Endothelial cell of umbilical vein (primary cell): ENCODE results near the gene AQP2. TPM values are rescaled to one million over a fixed set of nuclear protein-coding genes. Genes with fewer than 3 reads are reported as not detected.

ENCODE experiments used
- BruUV-seq: library from RNA; stranded (reverse); fragments of 400-500 nt; replicated peaks from 2 replicates; lab custom pipeline; 2021; lab: Mats Ljungman, UMichigan
- CTCF ChIA-PET: fragments of 300-600, 350-600 bp; sonication (Branson Sonifier 250); formaldehyde crosslinking; loops from one replicate; lab custom pipeline; 2021; ENCODE audit warnings: antibody characterized with exemption, inconsistent platforms; lab: Charles Lee
- POLR2A ChIA-PET: fragments of 300-600, 350-600 bp; sonication (Branson Sonifier 250); formaldehyde crosslinking; loops from one replicate; lab custom pipeline; 2021; ENCODE audit warnings: antibody characterized with exemption, inconsistent platforms; lab: Charles Lee
- DNase-seq: peaks from one replicate; pipeline ENCODE4 v3.0.0-alpha.2; 2011; ENCODE audit warnings: low read depth, low spot score
- FAIRE-seq: peaks from 2 replicates; lab custom pipeline; 2011; peaks lifted over from hg19 to GRCh38; lab: Jason Lieb, UNC
- H2AFZ ChIP-seq: 2 replicates; pipeline ENCODE4 v1.6.0; 2012; ENCODE audit warnings: low read depth, low read length, control low read depth, inconsistent platforms
- H3K27ac ChIP-seq: 2 replicates; pipeline ENCODE4 v1.5.1; 2011; ENCODE audit warnings: low read depth, mild to moderate bottlenecking, control low read depth, low read length, moderate library complexity; ENCODE audit not compliant: insufficient read depth
- H3K27me3 ChIP-seq, 2 experiments: 2 replicates each; pipeline versions ENCODE4 v1.6.0 to v1.6.1; 2011; ENCODE audit warnings: low read length in 2 of 2, mixed read lengths in 1 of 2; ENCODE audit not compliant: control insufficient read depth in 2 of 2, insufficient read depth in 2 of 2
- H3K36me3 ChIP-seq, 2 experiments: 2 replicates in 1 of 2; 3 replicates in 1 of 2; pipeline ENCODE4 v1.5.1; 2011; ENCODE audit warnings: low read length in 2 of 2, mild to moderate bottlenecking in 1 of 2, moderate library complexity in 1 of 2; ENCODE audit not compliant: control insufficient read depth in 2 of 2, insufficient read depth in 2 of 2; ENCODE audit errors: extremely low read depth in 1 of 2
- H3K4me1 ChIP-seq: 3 replicates; pipeline ENCODE4 v1.5.1; 2011; ENCODE audit warnings: mild to moderate bottlenecking, low read length; ENCODE audit not compliant: control insufficient read depth, insufficient read depth; ENCODE audit errors: extremely low read depth
- H3K4me2 ChIP-seq: 2 replicates; pipeline ENCODE4 v1.6.1; 2011; ENCODE audit warnings: low read length, control low read depth, mixed read lengths; ENCODE audit not compliant: insufficient read depth
- H3K4me3 ChIP-seq, 3 experiments: fragments of 200-600 bp in 1 of 3; sonication (generic), shearing (Covaris generic) in 1 of 3; replicated peaks in 1 of 3; 2 replicates each; pipeline ENCODE4 v1.5.1; 2011 to 2016; ENCODE audit warnings: control low read depth in 3 of 3, low read length in 3 of 3, mild to moderate bottlenecking in 2 of 3, inconsistent platforms in 1 of 3, low read depth in 1 of 3, moderate library complexity in 1 of 3; ENCODE audit not compliant: insufficient read depth in 1 of 3
- H3K79me2 ChIP-seq: 2 replicates; pipeline ENCODE4 v1.6.0; 2012; ENCODE audit warnings: low read length, inconsistent platforms; ENCODE audit not compliant: control insufficient read depth, insufficient read depth
- H3K9ac ChIP-seq: replicated peaks from 2 replicates; pipeline ENCODE3; 2011; ENCODE audit warnings: low read length, control low read depth; ENCODE audit not compliant: insufficient read depth; ENCODE audit errors: extremely low read depth
- H3K9me1 ChIP-seq: replicated peaks from 3 replicates; pipeline ENCODE4 v1.6.0; 2011; ENCODE audit warnings: mild to moderate bottlenecking, low read length; ENCODE audit not compliant: control insufficient read depth, insufficient read depth; ENCODE audit errors: extremely low read depth
- H3K9me3 ChIP-seq: replicated peaks from 2 replicates; pipeline ENCODE4 v1.5.1; 2012; ENCODE audit warnings: low read length, inconsistent platforms; ENCODE audit not compliant: control insufficient read depth, insufficient read depth
- H4K20me1 ChIP-seq: replicated peaks from 2 replicates; pipeline ENCODE3; 2011; ENCODE audit warnings: mild to moderate bottlenecking, low read length; ENCODE audit not compliant: control insufficient read depth, insufficient read depth; ENCODE audit errors: extremely low read depth
- EZH2 ChIP-seq: IDR thresholded peaks from 2 replicates; pipeline ENCODE4 v1.6.1; 2012; ENCODE audit warnings: borderline replicate concordance, low read depth, mild to moderate bottlenecking, moderate library complexity, low read length, inconsistent platforms; ENCODE audit not compliant: severe bottlenecking
- FOS ChIP-seq: IDR thresholded peaks from 2 replicates; pipeline ENCODE4 v1.6.1; 2011; ENCODE audit warnings: mild to moderate bottlenecking, low read length, moderate library complexity, borderline replicate concordance; ENCODE audit not compliant: insufficient read depth
- GATA2 ChIP-seq: IDR thresholded peaks from 2 replicates; pipeline ENCODE4 v1.7.0; 2011; ENCODE audit warnings: low read depth, mild to moderate bottlenecking, moderate library complexity, mixed read lengths, low read length; ENCODE audit not compliant: insufficient read length, insufficient read depth
- JUN ChIP-seq: IDR thresholded peaks from 2 replicates; pipeline ENCODE4 v1.6.1; 2011; ENCODE audit warnings: borderline replicate concordance, low read depth; ENCODE audit not compliant: insufficient read length, insufficient read depth
- MYC ChIP-seq: IDR thresholded peaks from one replicate; pipeline ENCODE4 v1.6.1; 2011; ENCODE audit warnings: mild to moderate bottlenecking, low read depth, low read length
- POLR2AphosphoS5 ChIP-seq: IDR thresholded peaks from 2 replicates; pipeline ENCODE4 v1.6.1; 2012; ENCODE audit warnings: low read depth, mild to moderate bottlenecking, control low read depth, low read length, moderate library complexity; ENCODE audit not compliant: insufficient read depth
- dilution Hi-C: fragments of 300-500 bp; cut with MboI; formaldehyde crosslinking; loops from one replicate; pipeline ENCODE4 v1.15.0; 2019; ENCODE audit warnings: low sequenced_read_pairs; ENCODE audit not compliant: extremely low pct_ligation_motif_present
- intact Hi-C: fragments of 100-400 bp; cut with micrococcal nuclease; formaldehyde crosslinking; loops from one replicate; pipeline ENCODE4 v1.10.0; 2022
- polyA plus RNA-seq, 4 experiments: library from polyadenylated mRNA; depleted of rRNA in 3 of 4; stranded (reverse) in 3 of 4; unstranded in 1 of 4; fragments of >200 nt; gene quantifications; 2 replicates each; pipeline versions ENCODE4 v1.2.1 to v1.2.3, GENCODE V29; 2011 to 2012; ENCODE audit warnings: missing spikeins in 1 of 4
- total RNA-seq: library from RNA; stranded (reverse); gene quantifications from 2 replicates; pipeline ENCODE4 v1.2.3, GENCODE V29; 2021
- TF ChIP-seq, protein P1 (sequence below): IDR thresholded peaks from 2 replicates; pipeline ENCODE4 v1.6.1; 2011; ENCODE audit not compliant: insufficient read depth, insufficient read length
- TF ChIP-seq, protein P2 (sequence below), 2 donors: IDR thresholded peaks; 1 replicate in 1 of 2; 2 replicates in 1 of 2; pipeline ENCODE4 v1.5.1; 2011; ENCODE audit warnings: low read length in 2 of 2, mild to moderate bottlenecking in 2 of 2, moderate library complexity in 2 of 2, control low read depth in 1 of 2, inconsistent platforms in 1 of 2, low read depth in 1 of 2; ENCODE audit not compliant: insufficient read depth in 1 of 2; ENCODE audit errors: extremely low read depth in 1 of 2

Gene AQP2
- total and polyA plus RNA-seq, 2 donors (not counting 3 experiments of a cell fraction or from before 2014, with no cell fraction given), result not detected

DNA sequence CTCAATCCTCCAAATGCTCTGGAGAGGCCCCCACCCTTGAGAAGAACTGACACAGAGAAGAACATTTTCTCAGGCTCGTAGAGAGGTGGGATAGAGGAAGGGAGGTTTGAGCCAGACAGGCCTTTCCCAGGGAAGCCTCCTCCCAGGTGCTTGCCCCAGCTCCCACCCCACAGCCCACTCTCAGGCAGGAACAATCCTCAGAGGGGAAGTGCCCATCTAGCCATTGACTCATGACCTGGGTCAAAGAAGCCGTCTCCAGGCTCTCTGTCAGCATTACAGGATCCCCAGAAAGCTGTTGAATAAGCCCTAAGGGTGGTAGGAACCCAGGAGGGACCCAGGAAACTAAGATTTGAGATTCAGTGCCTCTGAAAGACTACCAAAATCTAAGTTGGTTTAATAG, 26.0 kb downstream of the AQP2 start:
- intact Hi-C loops, result no loop called here
- Histone ChIP-seq H3K9me1 (no peaks in the 10 kb centered on the region), H4K20me1 (no peaks in the 10 kb centered on the region), H3K9ac (no peak overlapping the region), H3K79me2 (no peaks in the 10 kb centered on the region), H3K4me2 (no peak overlapping the region), H3K9me3 (no peaks in the 10 kb centered on the region), H3K27me3 (no peaks in the 10 kb centered on the region), H3K36me3 (no peaks in the 10 kb centered on the region), H3K27ac (no peak overlapping the region), H3K4me1 (no peaks in the 10 kb centered on the region), H2AFZ (no peak overlapping the region), H3K4me3 (no peak overlapping the region)
- BruUV-seq, result no TSS peak
- FAIRE-seq (no peak), DNase-seq (no peak)
- TF ChIP-seq JUN (no peak), FOS (no peak)
- dilution Hi-C loops, result no loop called here
- POLR2A ChIA-PET, result no interaction called here
- CTCF ChIA-PET, result interaction anchor here (1.3 to 3.8 kb wide), 4 partner anchors 9 to 94 kb away, joined by 3 to 40 read pairs (median 8); no protein-coding TSS in a partner anchor

DNA sequence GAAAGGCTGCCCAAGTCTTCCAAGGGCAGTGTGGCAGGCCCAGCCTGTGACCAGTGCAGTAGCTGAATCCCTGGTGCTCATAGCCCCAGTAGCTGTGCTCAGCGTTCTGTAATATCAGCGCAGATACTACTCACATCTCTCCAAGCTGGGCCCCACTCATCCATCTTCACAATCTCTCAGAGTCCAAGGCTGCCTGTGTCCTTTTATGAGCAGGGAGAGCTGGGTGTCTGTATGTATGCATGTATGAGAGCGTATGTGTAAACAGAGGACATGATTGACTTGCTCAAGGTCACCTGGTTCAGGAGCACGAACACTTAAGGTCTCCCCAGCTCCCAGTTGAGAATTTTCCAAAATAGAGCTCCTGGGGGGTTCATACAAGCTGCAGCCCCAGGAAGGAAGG, 27.6 kb downstream of the AQP2 start:
- dilution Hi-C loops (no loop called here), intact Hi-C loops (no loop called here)
- no peaks in the 10 kb centered on the region for H3K9me1 ChIP-seq
- no peak overlapping the region for H3K4me2 ChIP-seq
- BruUV-seq, result no TSS peak
- no peaks in the 10 kb centered on the region for H3K9me3 ChIP-seq
- H3K36me3 ChIP-seq, result no peaks in the 10 kb centered on the region
- ChIA-PET POLR2A (no interaction called here), CTCF (interaction anchor here (0.8 to 7.5 kb wide), 12 partner anchors 11 to 336 kb away, joined by 3 to 126 read pairs (median 4); partner anchors contain the start of gene SMARCD1)
- H2AFZ ChIP-seq, result no peak overlapping the region
- DNase-seq (no peak), FAIRE-seq (no peak)
- H4K20me1 ChIP-seq, result no peaks in the 10 kb centered on the region
- H3K27me3 ChIP-seq, result no peaks in the 10 kb centered on the region
- no peak overlapping the region for H3K4me3 ChIP-seq
- no peaks in the 10 kb centered on the region for H3K79me2 ChIP-seq
- TF ChIP-seq MYC (no peak), EZH2 (no peak), POLR2AphosphoS5 (no peak), GATA2 (no peak), JUN (no peak)
- TF ChIP-seq, protein P1, sequence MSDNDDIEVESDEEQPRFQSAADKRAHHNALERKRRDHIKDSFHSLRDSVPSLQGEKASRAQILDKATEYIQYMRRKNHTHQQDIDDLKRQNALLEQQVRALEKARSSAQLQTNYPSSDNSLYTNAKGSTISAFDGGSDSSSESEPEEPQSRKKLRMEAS, result no peak
- TF ChIP-seq, protein P2, sequence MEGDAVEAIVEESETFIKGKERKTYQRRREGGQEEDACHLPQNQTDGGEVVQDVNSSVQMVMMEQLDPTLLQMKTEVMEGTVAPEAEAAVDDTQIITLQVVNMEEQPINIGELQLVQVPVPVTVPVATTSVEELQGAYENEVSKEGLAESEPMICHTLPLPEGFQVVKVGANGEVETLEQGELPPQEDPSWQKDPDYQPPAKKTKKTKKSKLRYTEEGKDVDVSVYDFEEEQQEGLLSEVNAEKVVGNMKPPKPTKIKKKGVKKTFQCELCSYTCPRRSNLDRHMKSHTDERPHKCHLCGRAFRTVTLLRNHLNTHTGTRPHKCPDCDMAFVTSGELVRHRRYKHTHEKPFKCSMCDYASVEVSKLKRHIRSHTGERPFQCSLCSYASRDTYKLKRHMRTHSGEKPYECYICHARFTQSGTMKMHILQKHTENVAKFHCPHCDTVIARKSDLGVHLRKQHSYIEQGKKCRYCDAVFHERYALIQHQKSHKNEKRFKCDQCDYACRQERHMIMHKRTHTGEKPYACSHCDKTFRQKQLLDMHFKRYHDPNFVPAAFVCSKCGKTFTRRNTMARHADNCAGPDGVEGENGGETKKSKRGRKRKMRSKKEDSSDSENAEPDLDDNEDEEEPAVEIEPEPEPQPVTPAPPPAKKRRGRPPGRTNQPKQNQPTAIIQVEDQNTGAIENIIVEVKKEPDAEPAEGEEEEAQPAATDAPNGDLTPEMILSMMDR (IDR thresholded peaks at IDR 0.05; ENCODE audit: extremely low read depth in 1 of 2, insufficient read depth in 1 of 2, low read depth in 1 of 2, low read length in 2 of 2), result no peak
- H3K4me1 ChIP-seq, result no peaks in the 10 kb centered on the region
- H3K27ac ChIP-seq, result no peak overlapping the region
- no peak overlapping the region for H3K9ac ChIP-seq
